Measurements from ENCODE around the gene MUC2. TPM values are rescaled to one million over a fixed set of nuclear protein-coding genes. Genes with fewer than 3 reads are reported as not detected.

The MUC2 gene
- total and polyA plus RNA-seq, 10 of the 15 experiments (the other 5 are each of a cell fraction or from before 2014, with no cell fraction given), result 0.23 TPM; not detected in 9

DNA sequence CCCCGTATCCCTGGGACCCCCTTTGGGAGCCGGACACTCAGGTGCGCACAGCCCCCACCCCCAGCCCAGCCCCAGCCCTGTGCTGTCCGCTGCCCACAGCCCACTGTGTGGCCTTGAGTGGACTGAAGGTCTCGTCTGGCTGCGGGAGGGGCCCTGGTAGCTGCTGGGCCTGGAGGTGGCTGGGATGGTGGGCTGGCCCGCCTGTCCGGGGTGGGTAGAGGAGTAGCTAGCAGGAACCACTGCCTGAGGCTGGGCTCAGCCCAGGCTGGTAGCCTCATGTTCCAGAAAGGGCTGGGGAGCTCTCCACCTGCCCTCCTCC lies 33.6 kb upstream of the MUC2 start:
- ChIA-PET CTCF (no interaction called here), SMC1A (ENCODE audit: uncharacterized antibody, unreplicated experiment) (no interaction called here)
- TF ChIP-seq, protein P1, sequence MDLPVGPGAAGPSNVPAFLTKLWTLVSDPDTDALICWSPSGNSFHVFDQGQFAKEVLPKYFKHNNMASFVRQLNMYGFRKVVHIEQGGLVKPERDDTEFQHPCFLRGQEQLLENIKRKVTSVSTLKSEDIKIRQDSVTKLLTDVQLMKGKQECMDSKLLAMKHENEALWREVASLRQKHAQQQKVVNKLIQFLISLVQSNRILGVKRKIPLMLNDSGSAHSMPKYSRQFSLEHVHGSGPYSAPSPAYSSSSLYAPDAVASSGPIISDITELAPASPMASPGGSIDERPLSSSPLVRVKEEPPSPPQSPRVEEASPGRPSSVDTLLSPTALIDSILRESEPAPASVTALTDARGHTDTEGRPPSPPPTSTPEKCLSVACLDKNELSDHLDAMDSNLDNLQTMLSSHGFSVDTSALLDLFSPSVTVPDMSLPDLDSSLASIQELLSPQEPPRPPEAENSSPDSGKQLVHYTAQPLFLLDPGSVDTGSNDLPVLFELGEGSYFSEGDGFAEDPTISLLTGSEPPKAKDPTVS (IDR thresholded peaks at IDR 0.05; ENCODE audit: low read depth, low read length), result no peak
- TF ChIP-seq, protein P2, sequence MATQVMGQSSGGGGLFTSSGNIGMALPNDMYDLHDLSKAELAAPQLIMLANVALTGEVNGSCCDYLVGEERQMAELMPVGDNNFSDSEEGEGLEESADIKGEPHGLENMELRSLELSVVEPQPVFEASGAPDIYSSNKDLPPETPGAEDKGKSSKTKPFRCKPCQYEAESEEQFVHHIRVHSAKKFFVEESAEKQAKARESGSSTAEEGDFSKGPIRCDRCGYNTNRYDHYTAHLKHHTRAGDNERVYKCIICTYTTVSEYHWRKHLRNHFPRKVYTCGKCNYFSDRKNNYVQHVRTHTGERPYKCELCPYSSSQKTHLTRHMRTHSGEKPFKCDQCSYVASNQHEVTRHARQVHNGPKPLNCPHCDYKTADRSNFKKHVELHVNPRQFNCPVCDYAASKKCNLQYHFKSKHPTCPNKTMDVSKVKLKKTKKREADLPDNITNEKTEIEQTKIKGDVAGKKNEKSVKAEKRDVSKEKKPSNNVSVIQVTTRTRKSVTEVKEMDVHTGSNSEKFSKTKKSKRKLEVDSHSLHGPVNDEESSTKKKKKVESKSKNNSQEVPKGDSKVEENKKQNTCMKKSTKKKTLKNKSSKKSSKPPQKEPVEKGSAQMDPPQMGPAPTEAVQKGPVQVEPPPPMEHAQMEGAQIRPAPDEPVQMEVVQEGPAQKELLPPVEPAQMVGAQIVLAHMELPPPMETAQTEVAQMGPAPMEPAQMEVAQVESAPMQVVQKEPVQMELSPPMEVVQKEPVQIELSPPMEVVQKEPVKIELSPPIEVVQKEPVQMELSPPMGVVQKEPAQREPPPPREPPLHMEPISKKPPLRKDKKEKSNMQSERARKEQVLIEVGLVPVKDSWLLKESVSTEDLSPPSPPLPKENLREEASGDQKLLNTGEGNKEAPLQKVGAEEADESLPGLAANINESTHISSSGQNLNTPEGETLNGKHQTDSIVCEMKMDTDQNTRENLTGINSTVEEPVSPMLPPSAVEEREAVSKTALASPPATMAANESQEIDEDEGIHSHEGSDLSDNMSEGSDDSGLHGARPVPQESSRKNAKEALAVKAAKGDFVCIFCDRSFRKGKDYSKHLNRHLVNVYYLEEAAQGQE (IDR thresholded peaks at IDR 0.05; ENCODE audit: low read depth, low read length), result no peak
- TF ChIP-seq PAX5 (IDR thresholded peaks at IDR 0.05; ENCODE audit: borderline replicate concordance, low read depth, low read length) (no peak), NRF1 (conservative IDR thresholded peaks at IDR 0.05; ENCODE audit: low read depth, low read length) (no peak), JUNB (IDR thresholded peaks at IDR 0.05) (no peak), IKZF1 (conservative IDR thresholded peaks at IDR 0.05) (no peak), TCF3 (IDR thresholded peaks at IDR 0.05; ENCODE audit: borderline replicate concordance, insufficient read depth, low read depth, low read length) (no peak), RFX5 (IDR thresholded peaks at IDR 0.05; ENCODE audit: low read depth, low read length) (no peak), TCF12 (IDR thresholded peaks at IDR 0.05; ENCODE audit: low read depth, low read length) (no peak), YBX1 (IDR thresholded peaks at IDR 0.05) (no peak), SMC3 (IDR thresholded peaks at IDR 0.05; ENCODE audit: borderline replicate concordance, low read length) (no peak), RCOR1 (conservative IDR thresholded peaks at IDR 0.05; ENCODE audit: low read depth, low read length) (no peak)
- TF ChIP-seq, protein P3, sequence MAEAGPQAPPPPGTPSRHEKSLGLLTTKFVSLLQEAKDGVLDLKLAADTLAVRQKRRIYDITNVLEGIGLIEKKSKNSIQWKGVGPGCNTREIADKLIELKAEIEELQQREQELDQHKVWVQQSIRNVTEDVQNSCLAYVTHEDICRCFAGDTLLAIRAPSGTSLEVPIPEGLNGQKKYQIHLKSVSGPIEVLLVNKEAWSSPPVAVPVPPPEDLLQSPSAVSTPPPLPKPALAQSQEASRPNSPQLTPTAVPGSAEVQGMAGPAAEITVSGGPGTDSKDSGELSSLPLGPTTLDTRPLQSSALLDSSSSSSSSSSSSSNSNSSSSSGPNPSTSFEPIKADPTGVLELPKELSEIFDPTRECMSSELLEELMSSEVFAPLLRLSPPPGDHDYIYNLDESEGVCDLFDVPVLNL (IDR thresholded peaks at IDR 0.05; ENCODE audit: low read depth, low read length), result no peak
- TF ChIP-seq, protein P4, sequence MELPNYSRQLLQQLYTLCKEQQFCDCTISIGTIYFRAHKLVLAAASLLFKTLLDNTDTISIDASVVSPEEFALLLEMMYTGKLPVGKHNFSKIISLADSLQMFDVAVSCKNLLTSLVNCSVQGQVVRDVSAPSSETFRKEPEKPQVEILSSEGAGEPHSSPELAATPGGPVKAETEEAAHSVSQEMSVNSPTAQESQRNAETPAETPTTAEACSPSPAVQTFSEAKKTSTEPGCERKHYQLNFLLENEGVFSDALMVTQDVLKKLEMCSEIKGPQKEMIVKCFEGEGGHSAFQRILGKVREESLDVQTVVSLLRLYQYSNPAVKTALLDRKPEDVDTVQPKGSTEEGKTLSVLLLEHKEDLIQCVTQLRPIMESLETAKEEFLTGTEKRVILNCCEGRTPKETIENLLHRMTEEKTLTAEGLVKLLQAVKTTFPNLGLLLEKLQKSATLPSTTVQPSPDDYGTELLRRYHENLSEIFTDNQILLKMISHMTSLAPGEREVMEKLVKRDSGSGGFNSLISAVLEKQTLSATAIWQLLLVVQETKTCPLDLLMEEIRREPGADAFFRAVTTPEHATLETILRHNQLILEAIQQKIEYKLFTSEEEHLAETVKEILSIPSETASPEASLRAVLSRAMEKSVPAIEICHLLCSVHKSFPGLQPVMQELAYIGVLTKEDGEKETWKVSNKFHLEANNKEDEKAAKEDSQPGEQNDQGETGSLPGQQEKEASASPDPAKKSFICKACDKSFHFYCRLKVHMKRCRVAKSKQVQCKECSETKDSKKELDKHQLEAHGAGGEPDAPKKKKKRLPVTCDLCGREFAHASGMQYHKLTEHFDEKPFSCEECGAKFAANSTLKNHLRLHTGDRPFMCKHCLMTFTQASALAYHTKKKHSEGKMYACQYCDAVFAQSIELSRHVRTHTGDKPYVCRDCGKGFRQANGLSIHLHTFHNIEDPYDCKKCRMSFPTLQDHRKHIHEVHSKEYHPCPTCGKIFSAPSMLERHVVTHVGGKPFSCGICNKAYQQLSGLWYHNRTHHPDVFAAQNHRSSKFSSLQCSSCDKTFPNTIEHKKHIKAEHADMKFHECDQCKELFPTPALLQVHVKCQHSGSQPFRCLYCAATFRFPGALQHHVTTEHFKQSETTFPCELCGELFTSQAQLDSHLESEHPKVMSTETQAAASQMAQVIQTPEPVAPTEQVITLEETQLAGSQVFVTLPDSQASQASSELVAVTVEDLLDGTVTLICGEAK (IDR thresholded peaks at IDR 0.05; ENCODE audit: borderline replicate concordance), result no peak
- TF ChIP-seq, protein P5, sequence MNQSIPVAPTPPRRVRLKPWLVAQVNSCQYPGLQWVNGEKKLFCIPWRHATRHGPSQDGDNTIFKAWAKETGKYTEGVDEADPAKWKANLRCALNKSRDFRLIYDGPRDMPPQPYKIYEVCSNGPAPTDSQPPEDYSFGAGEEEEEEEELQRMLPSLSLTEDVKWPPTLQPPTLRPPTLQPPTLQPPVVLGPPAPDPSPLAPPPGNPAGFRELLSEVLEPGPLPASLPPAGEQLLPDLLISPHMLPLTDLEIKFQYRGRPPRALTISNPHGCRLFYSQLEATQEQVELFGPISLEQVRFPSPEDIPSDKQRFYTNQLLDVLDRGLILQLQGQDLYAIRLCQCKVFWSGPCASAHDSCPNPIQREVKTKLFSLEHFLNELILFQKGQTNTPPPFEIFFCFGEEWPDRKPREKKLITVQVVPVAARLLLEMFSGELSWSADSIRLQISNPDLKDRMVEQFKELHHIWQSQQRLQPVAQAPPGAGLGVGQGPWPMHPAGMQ (IDR thresholded peaks at IDR 0.05; ENCODE audit: borderline replicate concordance), result no peak

More for the DNA sequence above, 33.6 kb upstream of the MUC2 start:
- DNase-seq (ENCODE audit: low read depth, low spot score), result no peak
- H3K79me2 ChIP-seq (ENCODE audit: control insufficient read depth, insufficient read depth, low read length), result no peaks in the 10 kb centered on the region
- no peaks in the 10 kb centered on the region for H4K20me1 ChIP-seq (ENCODE audit: control insufficient read depth, insufficient read depth)
- H3K4me2 ChIP-seq (ENCODE audit: control insufficient read depth, insufficient read depth), result no peak overlapping the region
- no peaks in the 10 kb centered on the region for H3K27me3 ChIP-seq (replicated peaks in 1 of 2; ENCODE audit: control insufficient read depth in 2 of 2, insufficient read depth in 2 of 2, low read length in 1 of 2)
- H3K4me3 ChIP-seq, result no peak overlapping the region
- no peaks in the 10 kb centered on the region for H3K36me3 ChIP-seq (ENCODE audit: control insufficient read depth in 2 of 2, insufficient read depth in 2 of 2, low read length in 1 of 2)
- no peaks in the 10 kb centered on the region for H3K9me3 ChIP-seq (replicated peaks; ENCODE audit: control insufficient read depth, insufficient read depth, low read length)
- FAIRE-seq, result no peak
- no peak overlapping the region for H3K9ac ChIP-seq (ENCODE audit: control insufficient read depth, insufficient read depth, low read length)
- no peaks in the 10 kb centered on the region for H3K4me1 ChIP-seq (ENCODE audit: control insufficient read depth, insufficient read depth, low read length)
- intact Hi-C loops (cut with micrococcal nuclease; ENCODE audit: unreplicated experiment) (no loop called here), in situ Hi-C loops (cut with MboI) (no loop called here)
- RAD21 ChIA-PET (ENCODE audit: unreplicated experiment), result no interaction called here
- no TSS peak for BruUV-seq (replicated peaks)
- ATAC-seq, result no peak
- no peak overlapping the region for H3K27ac ChIP-seq (ENCODE audit: control insufficient read depth, insufficient read depth)
- no peak overlapping the region for H2AFZ ChIP-seq (ENCODE audit: control insufficient read depth, low read depth, low read length)
- 49% methylated on average over 7 of the region's 8 CpGs for WGBS (ENCODE audit: insufficient coverage, insufficient replicate concordance, low lambda C conversion rate, missing lambda C conversion rate)
- POLR2A ChIA-PET, result no interaction called here
